Renal cortical epithelial cell (primary cell): ENCODE results near the gene LGALS7B. TPM values are rescaled to one million over a fixed set of nuclear protein-coding genes. Genes with fewer than 3 reads are reported as not detected.
"Not testable (repeated sequence)": the region's sequence is repeated elsewhere in the genome, so short reads cannot be mapped to it uniquely, and the experiment has no call there.

Source experiments
- DNase-seq: peaks from one replicate; pipeline ENCODE4 v3.0.0-alpha.2; 2011; ENCODE audit warnings: low read depth
- total RNA-seq: library from RNA; depleted of rRNA; stranded (reverse); fragments of >200 nt; gene quantifications from 2 replicates; pipeline ENCODE4 v1.2.3, GENCODE V29; 2014

LGALS7B gene
- total RNA-seq, 1 donor from 2014 or later = not detected

DNA sequence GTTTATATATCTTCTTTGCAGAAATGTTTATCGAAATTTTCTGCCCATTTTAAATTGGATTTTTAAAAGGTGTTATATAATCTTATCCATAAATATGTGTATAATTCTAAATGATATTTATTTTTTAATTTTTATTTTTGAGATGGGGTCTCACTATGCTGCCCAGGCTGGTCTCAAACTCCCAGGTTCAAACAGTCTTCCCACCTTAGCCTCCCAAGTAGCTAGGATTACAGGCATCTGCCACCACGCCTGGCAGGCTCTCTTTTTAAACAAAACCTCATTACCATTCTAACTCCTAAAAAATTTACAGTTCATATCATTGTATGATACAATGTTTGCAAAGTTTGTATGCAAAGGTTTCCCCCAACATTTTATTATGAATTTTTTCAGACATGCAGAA lies 7.2 kb downstream of the LGALS7B start:
- DNase-seq = no peak

DNA sequence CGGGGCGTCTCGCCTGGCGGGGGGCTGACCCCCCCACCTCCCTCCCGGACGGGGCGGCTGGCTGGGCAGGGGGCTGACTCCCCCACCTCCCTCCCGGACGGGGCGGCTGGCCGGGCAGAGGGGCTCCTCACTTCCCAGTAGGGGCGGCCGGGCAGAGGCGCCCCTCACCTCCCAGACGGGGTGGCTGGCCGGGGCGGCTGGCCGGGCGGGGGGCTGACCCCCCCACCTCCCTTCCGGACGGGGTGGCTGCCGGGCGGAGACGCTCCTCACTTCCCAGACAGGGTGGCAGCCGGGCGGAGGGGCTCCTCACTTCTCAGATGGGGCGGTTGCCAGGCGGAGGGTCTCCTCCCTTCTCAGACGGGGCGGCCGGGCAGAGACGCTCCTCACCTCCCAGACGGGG lies 8.8 kb downstream of the LGALS7B start:
- DNase-seq = not testable (repeated sequence)

DNA sequence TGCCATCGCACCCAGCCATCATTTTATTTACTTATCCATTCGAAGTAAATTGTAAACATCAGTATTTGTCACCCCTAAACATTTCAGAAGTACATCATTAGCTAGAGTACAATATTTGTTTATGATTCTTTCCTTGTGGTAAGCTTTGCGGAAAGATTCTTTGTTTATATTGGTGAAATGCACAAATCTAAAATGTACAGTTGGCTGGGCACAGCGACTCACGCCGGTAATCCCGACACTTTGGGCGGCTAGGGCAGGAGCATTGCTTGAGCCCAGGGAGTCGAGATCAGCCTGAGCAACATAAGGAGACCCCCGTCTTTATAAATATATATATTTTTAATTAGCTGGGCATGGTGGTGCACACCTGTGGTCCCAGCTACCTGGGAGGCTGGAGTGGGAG lies 10.1 kb downstream of the LGALS7B start:
- no peak for DNase-seq

DNA sequence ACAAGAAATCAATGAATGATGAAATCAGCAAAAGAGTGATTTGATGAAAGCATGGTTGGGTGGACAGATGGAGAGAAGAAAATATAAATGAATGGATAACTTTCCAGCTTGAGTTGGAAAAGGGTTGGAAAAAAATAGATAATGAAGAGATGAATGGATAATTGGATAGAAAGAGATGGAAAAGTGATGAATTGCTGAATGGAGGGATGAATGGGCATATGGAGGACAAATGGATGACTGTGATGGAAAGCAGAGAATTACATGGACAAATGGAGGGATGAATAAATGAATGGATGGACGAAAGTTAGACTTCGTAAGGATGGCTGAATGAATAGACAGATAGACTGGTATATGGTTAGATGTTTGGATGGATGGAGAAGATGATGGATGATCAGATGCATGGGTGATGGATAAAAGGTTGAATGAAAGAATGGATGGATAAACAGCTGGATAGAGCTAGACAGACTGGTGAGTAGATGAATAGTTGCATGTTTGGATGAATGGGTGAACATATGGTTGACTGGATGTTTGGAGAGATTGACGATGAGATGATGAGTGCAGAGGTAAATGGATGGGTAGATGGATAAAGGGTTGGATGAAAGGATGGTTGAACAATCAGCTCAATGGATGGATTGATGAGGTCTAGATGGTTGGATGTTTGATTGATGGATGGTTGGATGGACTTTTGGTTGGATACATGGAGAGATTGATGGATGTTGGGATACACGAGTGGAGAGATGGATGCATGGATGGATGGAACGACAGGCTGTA lies 11.8 kb downstream of the LGALS7B start:
- DNase-seq = no peak

DNA sequence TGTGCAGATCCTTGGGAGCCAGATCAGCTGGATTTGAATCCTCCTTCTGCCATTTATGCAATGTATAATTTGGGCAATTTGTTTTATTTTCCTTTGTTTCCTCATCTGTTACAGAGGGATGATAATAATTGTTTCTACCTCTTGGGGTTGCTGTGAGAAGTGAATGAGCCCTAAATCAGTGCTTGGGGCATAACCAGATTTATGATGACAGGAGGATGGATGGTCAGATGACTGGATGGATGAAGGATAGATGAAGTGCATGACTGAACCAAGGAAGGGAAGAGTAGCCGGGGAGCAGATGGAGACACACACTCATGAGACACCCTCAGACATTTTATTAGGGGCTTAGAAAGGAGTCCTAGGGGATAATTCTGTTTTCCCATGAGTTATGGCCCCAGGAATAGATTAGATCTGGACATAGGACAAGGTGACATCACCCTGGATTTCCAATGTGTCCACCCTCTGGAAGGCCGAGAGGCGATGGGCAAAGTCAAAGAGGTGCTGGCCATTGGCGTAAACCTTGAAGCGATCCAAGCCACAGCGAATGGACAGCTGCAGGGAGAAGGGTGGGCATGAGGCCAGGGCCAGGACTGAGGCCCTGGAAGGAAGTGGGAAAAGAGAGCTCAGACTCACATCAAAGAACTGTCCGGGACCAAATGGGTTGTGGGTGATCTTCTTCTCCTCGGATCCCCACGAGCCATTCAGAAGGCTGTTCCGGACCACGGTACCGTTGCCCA lies 12.5 kb downstream of the LGALS7B start:
- DNase-seq = no peak

DNA sequence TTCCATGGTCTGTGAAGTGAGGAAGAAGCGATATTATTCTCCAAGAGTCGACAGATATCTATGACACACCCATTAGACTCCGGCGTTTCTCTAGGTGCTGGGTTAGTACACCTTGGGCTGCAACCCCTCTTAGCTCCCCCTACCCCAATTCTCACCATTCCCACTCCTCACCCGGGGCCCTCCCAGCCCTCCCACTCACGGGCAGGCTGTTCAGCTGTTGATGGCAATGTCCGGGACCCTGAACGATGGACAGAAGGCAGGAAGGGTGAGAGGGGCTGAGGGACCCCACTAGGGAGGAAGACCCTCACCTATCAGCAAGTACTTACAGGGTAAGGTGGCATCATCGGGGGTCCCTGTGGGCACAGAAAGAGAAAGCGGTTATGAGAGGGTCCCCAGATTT lies 14.5 kb downstream of the LGALS7B start:
- no peak for DNase-seq

DNA sequence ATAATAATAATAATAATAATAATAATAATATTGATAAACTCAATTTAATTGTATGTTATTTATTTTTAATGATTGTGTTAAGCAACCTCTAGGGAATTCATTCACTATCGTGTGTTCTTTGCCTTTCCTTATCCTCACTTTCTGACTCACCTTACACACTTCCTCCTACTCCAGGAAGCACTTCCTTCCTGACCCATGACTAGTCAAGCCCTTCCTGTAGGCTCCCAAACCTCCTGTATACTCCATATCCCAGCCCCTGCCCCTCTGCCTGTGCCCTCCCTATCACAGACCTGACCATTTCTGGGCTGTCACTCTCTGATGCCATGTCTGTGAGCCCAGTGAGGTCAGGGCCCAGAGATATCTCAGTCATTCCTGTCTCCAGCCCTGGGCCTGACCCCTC lies 16.2 kb downstream of the LGALS7B start:
- peak; percentile 9 for DNase-seq

DNA sequence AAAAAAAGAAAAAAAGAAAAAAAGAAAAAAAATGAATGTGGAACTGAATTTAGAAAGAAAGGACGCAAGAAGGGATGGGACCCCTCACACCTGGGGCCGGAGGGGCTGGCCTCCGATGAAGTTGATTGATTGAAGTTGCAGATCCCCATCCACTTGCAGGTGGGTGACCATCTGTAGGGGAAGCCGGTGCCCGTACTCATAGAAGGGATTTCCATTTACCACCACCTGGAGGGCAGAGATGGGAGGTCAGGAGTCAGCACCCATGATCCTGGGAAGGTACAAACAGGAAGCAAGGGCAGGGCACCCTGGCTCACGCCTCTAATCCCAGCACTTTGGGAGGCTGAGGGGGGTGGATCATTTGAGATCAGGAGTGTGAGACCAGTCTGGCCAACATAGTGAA lies 17.4 kb downstream of the LGALS7B start:
- no peak for DNase-seq

DNA sequence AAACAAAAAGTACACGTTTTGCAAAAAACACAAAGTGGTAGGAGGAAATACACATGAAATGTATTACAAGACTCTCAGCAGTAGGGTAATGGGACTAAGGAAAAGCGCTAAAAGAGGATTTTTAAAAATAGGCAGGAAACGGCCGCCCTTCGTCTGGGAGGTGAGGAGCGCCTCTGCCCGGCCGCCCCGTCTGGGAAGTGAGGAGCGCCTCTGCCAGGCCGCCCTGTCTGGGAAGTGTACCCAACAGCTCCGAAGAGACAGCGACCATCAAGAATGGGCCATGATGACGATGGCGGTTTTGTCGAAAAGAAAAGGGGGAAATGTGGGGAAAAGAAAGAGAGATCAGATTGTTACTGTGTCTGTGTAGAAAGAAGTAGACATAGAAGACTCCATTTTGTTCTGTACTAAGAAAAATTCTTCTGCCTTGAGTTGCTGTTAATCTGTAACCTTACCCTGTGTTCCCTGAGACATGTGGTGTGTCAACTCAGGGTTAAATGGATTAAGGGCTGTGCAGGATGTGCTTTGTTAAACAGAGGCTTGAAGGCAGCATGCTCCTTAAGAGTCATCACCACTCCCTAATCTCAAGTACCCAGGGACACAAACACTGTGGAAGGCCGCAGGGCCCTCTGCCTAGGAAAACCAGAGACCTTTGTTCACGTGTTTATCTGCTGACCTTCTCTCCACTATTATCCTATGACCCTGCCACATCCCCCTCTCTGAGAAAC lies 18.5 kb downstream of the LGALS7B start:
- peak; percentile 90 for DNase-seq

DNA sequence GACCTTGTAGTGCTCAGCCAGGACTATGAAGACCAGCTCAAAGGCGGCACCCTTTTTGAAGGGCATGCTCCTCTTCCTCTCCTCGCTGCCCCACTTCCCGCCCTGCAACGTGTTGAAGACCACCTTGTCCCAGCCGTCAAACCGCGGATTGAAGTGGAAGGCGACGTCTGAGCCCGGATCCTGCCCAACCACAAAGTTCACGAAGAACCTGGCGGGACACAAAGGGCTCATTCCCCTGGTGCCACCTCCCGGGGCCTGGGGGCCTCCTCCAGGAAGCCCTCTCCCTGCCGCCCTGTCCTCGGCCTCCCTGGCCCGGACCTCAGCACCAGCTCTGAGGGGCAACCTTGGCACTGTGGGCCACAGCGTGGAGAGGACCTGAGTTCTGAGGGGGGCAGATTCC lies 19.7 kb downstream of the LGALS7B start:
- DNase-seq = no peak

DNA sequence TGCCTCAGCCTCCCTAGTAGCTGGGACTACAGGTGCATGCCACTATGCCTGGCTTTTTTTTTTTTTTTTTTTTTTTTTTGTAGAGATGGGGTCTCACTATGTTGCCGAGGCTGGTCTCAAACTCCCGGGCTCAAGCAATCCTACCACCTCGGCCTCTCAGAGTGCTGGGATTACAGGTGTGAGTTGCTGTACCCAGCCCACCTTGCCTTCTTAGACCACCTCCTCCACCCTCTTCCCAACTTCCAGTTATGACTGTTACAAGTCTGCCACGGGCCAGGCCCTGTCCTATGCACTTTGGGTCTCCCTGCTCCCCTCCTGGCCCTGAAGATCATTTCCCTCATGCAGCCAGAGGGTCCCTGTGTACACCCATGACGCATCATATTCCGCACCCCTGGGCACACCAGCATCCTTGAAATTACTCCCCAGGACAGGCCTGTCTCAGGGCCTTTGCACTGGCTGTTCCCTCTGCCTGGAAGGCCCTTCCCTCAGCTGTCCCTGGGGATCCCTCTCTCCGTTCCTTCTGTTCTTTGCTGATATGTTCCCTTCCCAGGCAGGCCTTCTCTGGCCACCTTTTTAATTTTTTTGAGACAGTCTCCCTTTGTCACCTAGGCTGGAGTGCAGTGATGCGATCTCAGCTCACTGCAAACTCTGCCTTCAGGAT lies 20.7 kb downstream of the LGALS7B start:
- no peak for DNase-seq

DNA sequence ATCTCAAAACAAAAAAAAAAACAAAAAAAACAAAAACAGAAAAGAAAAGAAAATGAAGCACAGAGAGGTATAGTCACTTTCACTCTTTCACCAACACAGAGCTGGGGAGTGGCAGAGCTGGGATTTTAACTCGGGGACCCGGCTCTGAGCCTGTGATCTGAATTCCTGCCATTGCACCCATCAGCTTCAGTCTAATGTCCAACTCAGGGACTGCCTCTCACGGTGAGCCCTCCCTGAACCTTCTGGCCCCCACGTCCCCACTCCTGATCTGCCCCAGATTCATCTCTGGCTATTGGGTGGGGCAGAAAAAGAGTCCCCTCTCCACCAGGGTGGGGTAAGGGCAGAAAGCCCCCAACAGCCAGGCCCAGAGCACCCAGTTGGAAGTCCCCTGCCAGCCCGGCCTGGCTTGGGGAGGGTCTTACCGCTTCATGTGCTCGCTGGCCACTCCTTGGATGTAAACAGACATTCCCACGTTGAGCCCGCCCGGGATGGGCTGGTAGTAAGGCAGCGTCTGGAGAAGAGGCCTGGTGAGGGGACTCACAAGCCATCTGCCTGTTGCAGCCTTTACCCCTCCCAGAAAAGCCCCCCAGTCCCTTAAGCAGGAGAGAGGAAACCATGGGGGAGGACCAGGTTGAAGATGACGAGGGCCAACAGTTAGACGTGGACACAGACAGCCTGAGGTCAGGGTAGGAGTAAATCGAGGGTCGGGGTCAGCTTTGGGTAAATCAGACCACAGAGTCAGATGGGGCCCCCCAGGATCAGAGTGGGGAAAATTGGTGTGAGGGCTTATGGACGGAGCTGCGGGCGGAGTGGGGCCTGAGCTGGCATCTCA lies 23.2 kb downstream of the LGALS7B start:
- DNase-seq = no peak

DNA sequence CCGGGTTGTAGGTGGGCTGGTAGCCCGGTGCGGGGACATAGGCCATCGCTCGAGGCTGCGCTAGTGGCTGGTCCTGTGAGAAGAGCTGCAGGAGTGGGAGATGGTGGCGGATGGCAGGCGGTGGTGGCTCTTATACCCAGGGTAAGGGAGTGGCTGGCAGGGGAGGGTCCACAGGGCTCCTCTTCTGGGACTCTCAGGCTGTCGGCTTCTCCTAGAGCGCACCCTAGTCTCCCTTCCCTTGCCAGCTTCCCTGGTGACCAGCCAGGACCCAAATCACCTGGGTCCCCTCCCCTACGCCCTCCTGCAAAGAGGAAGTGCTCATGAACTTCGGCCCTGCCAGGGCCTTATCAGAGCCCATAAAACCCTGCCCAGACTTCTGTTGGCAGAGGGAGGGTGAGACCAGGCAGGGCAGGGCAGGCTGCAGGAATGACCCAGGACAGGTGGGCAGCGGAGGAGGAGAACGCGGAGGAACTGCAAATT lies 23.9 kb downstream of the LGALS7B start, which contains the start of gene LGALS4:
LGALS4 (minus strand) TSS at position 105 of the 480 bp plus-strand sequence; CDS start at position 46, 59 bp downstream.
- DNase-seq = no peak

DNA sequence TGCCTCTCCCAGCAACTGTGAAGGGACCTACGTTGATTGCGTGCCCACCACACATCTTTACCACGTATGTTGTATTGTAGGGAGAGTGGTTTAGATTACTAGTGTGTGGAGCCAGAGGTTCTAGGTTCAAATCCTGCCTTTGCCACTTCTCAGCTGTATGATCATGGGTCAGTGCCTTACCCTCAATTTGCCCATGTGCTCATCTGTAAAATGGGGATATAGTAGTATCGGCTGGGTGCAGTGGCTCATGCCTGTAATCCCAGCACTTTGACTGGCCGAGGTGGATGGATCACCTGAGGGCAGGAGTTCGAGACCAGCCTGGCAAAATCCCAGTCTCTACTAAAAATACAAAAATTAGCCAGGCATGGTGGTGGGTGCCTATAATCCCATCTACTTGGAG lies 24.3 kb downstream of the LGALS7B start:
- DNase-seq = no peak

DNA sequence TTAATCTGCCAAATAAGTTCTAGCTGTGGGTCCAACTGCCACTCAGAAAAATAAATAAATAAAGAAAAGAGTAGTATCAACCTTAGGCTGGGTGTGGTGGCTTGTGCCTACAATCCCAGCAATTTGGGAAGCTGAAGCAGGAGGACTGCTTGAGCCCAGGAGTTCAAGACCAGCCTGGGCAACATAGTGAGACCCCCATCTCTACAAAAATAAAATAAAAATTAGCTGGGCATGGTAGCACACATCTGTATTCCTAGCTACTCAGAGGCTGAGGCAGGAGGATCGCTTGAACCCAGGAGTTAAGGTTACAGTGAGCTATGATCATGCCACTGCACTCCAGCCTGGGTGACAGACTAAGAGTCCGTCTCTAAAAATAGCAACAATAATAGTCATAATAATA lies 24.9 kb downstream of the LGALS7B start:
- not testable (repeated sequence) for DNase-seq

DNA sequence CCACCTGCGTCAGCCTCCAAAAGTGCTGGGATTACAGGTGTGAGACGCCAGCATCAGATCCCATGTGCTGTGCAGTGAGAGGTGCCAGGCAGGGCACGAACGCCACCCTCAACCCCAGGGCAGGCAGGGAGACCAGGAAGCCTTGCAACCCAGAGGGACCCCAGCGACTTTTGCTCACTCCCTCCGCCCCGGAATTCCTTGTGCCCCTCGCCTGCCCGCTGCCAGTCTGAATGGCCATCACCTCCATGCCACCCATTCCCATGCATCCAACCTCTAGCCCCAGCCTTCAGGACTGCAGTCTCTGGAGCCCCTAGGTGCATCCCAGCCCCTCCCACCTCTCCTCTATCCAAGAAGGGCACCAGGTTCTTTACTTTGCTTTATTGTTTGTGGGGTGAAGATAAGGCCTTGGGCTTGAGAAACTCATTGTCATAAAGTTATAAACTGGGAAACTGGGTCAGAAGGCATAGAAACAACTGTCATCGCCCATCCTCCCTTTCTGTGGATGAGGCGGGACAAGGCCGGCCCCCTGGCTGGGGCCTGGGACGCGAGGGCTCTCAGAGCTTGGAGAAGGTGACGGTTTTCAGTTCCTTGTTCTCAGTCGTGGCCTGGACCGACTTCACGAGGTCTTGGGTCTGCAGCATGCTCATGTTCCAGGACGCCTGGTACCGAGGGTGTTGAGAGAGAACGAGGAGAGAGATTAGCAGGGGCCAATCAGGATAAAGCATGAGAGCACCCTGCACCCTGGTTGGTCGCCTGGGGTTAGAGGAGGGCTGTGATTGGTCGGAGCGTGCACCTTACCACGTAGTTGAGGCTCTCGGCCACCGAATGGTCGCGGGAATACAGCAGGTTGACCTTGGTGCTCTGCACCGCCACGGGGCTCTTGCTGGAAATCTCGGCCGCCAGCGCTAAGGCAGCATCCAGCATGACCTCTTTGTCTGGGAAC lies 26.3 kb downstream of the LGALS7B start:
- no peak for DNase-seq

DNA sequence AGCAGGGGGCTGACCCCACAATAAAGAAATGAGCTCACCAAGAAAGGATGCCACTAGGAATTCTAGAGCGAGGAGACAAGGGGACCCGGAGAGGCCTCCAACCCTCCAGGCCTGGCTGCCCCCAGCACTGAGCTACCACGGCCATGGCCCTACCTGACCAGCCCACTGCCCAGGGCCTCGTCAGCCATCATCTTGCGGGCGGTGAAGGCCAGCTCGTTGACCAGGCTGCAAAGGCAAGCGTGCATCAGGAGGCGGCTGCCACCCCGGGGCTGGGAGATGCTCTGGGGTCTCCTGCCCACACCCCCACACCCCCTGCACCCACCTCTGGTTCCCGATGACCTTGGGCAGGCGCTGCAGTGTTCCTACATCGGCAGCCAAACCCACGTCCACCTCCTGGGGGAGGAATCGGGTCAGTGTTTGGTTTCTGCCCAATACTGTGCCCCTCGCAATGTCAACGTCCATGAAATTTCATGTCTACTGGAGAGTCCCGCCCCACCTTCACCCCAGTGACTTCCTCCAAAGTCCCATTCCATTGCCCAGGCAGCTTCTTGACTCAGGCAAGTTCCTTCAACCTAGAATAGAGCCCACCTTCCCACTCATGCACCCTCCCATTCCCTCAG lies 27.2 kb downstream of the LGALS7B start:
- DNase-seq = no peak

DNA sequence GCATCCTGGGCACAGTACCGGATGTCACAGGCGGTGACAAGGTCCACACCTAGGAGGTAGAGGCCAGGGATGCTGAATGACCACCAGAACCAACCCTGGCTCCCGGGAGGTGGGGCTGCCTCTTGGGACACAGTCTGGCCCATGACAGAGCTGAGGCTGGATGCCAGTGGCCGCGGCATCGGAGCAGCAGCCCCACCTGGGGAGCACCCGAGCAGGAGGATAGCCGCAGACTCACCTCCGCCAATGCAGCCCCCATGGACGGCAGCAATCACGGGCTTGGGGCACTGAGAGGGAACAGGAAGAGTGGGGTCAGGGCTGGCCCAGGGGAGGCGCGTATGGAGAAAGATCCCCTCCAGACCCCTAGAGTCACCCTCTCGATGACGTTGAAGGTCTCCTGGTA lies 28.1 kb downstream of the LGALS7B start:
- no peak for DNase-seq

DNA sequence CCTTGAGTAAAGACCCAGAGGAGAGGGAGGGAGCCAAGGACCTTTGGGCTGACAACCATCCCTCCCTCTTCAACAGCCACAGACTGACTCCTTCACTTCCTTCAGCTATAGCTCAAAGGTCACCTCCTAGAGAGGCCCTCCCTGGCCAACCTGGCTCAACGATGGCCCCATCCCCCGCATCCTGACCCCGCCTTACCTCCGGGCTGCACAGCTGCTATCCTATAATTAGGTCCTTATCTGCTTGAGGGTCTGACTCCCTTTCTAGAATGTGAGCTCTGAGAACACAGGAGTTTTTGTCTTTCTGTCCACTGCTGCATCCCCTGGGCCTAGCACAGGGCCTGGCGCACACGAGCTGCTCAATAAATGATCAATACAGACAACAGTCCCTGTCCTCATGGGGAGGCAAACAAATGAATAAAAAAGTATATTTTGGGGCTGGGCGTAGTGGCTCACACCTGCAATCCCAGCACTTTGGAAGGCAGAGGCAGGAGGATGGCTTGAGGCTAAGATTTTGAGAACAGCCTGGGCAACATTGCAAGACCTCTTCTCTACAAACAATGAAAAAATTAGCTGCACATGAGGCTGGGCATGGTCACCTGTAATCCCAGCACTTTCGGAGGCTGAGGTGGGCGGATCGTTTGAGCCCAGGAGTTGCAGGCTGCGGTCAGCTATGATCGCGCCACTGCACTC lies 30.4 kb downstream of the LGALS7B start:
- DNase-seq = no peak
